ENCODE results near the gene EEF2KMT. TPM values are rescaled to one million over a fixed set of nuclear protein-coding genes. Genes with fewer than 3 reads are reported as not detected.

Gene EEF2KMT
- total RNA-seq, 5 donors from 2014 or later (not counting 1 experiment from before 2014, with no cell fraction given): 3.6 to 16.1 (median 11.7) TPM

GRCh38 chr16:5069048-5069447 lies 28.5 kb downstream of the EEF2KMT start:
- H3K36me3 Mint-ChIP-seq: no peaks in the 10 kb centered on the region

GRCh38 chr16:5066511-5066910 lies 31.1 kb downstream of the EEF2KMT start:
- CTCF ChIA-PET: no interaction called here
- peaks cover 9% of the 10 kb centered on the region in 3 donors for H3K4me1 Mint-ChIP-seq
- POLR2A ChIA-PET: no interaction called here
- H3K36me3 Mint-ChIP-seq: no peaks in the 10 kb centered on the region
- no peak for ATAC-seq (replicated peaks in 1 of 4)
- Histone ChIP-seq H3K27me3 (replicated peaks in 1 of 2; ENCODE audit: control insufficient read depth in 2 of 2, extremely low read depth in 1 of 2, insufficient read depth in 2 of 2, low read length in 1 of 2) (peaks cover 0 to 10% of the 10 kb centered on the region in 2 experiments), H3K27ac (ENCODE audit: low read length) (no peak overlapping the region), H3K9me3 (no peaks in the 10 kb centered on the region), H3K4me3 (ENCODE audit: control insufficient read depth in 1 of 2, extremely low read depth in 1 of 2, low read length in 1 of 2) (no peak overlapping the region), H3K36me3 (ENCODE audit: control insufficient read depth in 2 of 2, extremely low read depth in 1 of 2, insufficient read depth in 1 of 2, low read length in 1 of 2) (no peaks in the 10 kb centered on the region), H3K4me1 (ENCODE audit: control insufficient read depth in 1 of 2, extremely low read depth in 1 of 2, insufficient read depth in 2 of 2, low read length in 2 of 2) (peaks cover 4 to 8% of the 10 kb centered on the region in 2 experiments)
- H3K9me3 Mint-ChIP-seq: no peaks in the 10 kb centered on the region
- no peak overlapping the region for H3K27ac Mint-ChIP-seq
- WGBS (ENCODE audit: insufficient coverage): 100% methylated on average over 1 of the region's 6 CpGs
- H3K4me3 Mint-ChIP-seq: no peak overlapping the region
- DNase-seq: no peak
- H3K27me3 Mint-ChIP-seq: peaks cover 0 to 5% of the 10 kb centered on the region in 2 donors

More at GRCh38 chr16:5069048-5069447, 28.5 kb downstream of the EEF2KMT start:
- DNase-seq: no peak
- no peaks in the 10 kb centered on the region for H3K36me3 ChIP-seq (ENCODE audit: control insufficient read depth in 2 of 2, extremely low read depth in 1 of 2, insufficient read depth in 1 of 2, low read length in 1 of 2)
- no peak overlapping the region for H3K27ac Mint-ChIP-seq
- no peaks in the 10 kb centered on the region for H3K9me3 ChIP-seq
- H3K27ac ChIP-seq (ENCODE audit: low read length): no peak overlapping the region
- H3K27me3 ChIP-seq (replicated peaks in 1 of 2; ENCODE audit: control insufficient read depth in 2 of 2, extremely low read depth in 1 of 2, insufficient read depth in 2 of 2, low read length in 1 of 2): peaks cover 0 to 4% of the 10 kb centered on the region in 2 experiments
- ChIA-PET POLR2A (no interaction called here), CTCF (no interaction called here)
- 90% methylated on average over 4 of the region's 9 CpGs for WGBS (ENCODE audit: insufficient coverage)
- peaks cover 10 to 20% of the 10 kb centered on the region in 2 experiments for H3K4me1 ChIP-seq (ENCODE audit: control insufficient read depth in 1 of 2, extremely low read depth in 1 of 2, insufficient read depth in 2 of 2, low read length in 2 of 2)
- H3K4me1 Mint-ChIP-seq: peaks cover 26 to 29% (median 28%) of the 10 kb centered on the region in 3 donors
- H3K4me3 Mint-ChIP-seq: no peak overlapping the region
- no peak for ATAC-seq (replicated peaks in 1 of 4)
- no peak overlapping the region for H3K4me3 ChIP-seq (ENCODE audit: control insufficient read depth in 1 of 2, extremely low read depth in 1 of 2, low read length in 1 of 2)
- H3K9me3 Mint-ChIP-seq: no peaks in the 10 kb centered on the region
- H3K27me3 Mint-ChIP-seq: no peaks in the 10 kb centered on the region

- DNase-seq: no peak
- Histone ChIP-seq H3K27ac (ENCODE audit: low read length) (no peak within 1 kb of the TSS), H3K4me3 (ENCODE audit: control insufficient read depth in 1 of 2, extremely low read depth in 1 of 2, low read length in 1 of 2) (no peak within 1 kb of the TSS), H3K4me1 (ENCODE audit: control insufficient read depth in 1 of 2, extremely low read depth in 1 of 2, insufficient read depth in 2 of 2, low read length in 2 of 2) (peaks cover 0 to 1% of the 10 kb centered on the region in 2 experiments), H3K36me3 (ENCODE audit: control insufficient read depth in 2 of 2, extremely low read depth in 1 of 2, insufficient read depth in 1 of 2, low read length in 1 of 2) (no peaks in the 10 kb centered on the region), H3K9me3 (no peaks in the 10 kb centered on the region), H3K27me3 (replicated peaks in 1 of 2; ENCODE audit: control insufficient read depth in 2 of 2, extremely low read depth in 1 of 2, insufficient read depth in 2 of 2, low read length in 1 of 2) (peaks cover 0 to 10% of the 10 kb centered on the region in 2 experiments)
- peaks cover 2% of the 10 kb centered on the region in 3 donors for H3K4me1 Mint-ChIP-seq
- no peak within 1 kb of the TSS for H3K4me3 Mint-ChIP-seq
- no peak within 1 kb of the TSS for H3K27ac Mint-ChIP-seq
- ChIA-PET CTCF (no interaction called here), POLR2A (no interaction called here)
- no peaks in the 10 kb centered on the region for H3K36me3 Mint-ChIP-seq
- no peaks in the 10 kb centered on the region for H3K9me3 Mint-ChIP-seq
- 83% methylated on average over 8 of the region's 10 CpGs for WGBS (ENCODE audit: insufficient coverage)
- ATAC-seq (replicated peaks in 1 of 4): no peak
- peaks cover 0 to 5% of the 10 kb centered on the region in 2 donors for H3K27me3 Mint-ChIP-seq
These were observed 31.8 kb downstream of the EEF2KMT start, which contains the start of gene C16orf89 for GRCh38 chr16:5065813-5066212. TSS of gene C16orf89 (minus strand) at chr16:5065956. CDS start at chr16:5065908, 48 bp downstream.

- Mint-ChIP-seq H3K4me3 (no peak overlapping the region), H3K9me3 (no peaks in the 10 kb centered on the region), H3K27ac (no peak overlapping the region), H3K27me3 (peaks cover 0 to 5% of the 10 kb centered on the region in 2 donors), H3K36me3 (no peaks in the 10 kb centered on the region), H3K4me1 (no peaks in the 10 kb centered on the region)
- ChIA-PET CTCF (no interaction called here), POLR2A (no interaction called here)
- Histone ChIP-seq H3K27me3 (replicated peaks in 1 of 2; ENCODE audit: control insufficient read depth in 2 of 2, extremely low read depth in 1 of 2, insufficient read depth in 2 of 2, low read length in 1 of 2) (peaks cover 0 to 10% of the 10 kb centered on the region in 2 experiments), H3K36me3 (ENCODE audit: control insufficient read depth in 2 of 2, extremely low read depth in 1 of 2, insufficient read depth in 1 of 2, low read length in 1 of 2) (no peaks in the 10 kb centered on the region), H3K4me1 (ENCODE audit: control insufficient read depth in 1 of 2, extremely low read depth in 1 of 2, insufficient read depth in 2 of 2, low read length in 2 of 2) (no peaks in the 10 kb centered on the region), H3K4me3 (ENCODE audit: control insufficient read depth in 1 of 2, extremely low read depth in 1 of 2, low read length in 1 of 2) (no peak overlapping the region), H3K9me3 (no peaks in the 10 kb centered on the region), H3K27ac (ENCODE audit: low read length) (no peak overlapping the region)
- WGBS (ENCODE audit: insufficient coverage): 84% methylated on average over 5 of the region's 8 CpGs
- no peak for ATAC-seq (replicated peaks in 1 of 4)
- DNase-seq: no peak
These were observed 32.3 kb downstream of the EEF2KMT start for GRCh38 chr16:5065326-5065725.

GRCh38 chr16:5064915-5065314 lies 32.7 kb downstream of the EEF2KMT start:
- DNase-seq (no peak), ATAC-seq (replicated peaks in 1 of 4) (no peak)
- Mint-ChIP-seq H3K27ac (no peak overlapping the region), H3K27me3 (peaks cover 0 to 5% of the 10 kb centered on the region in 2 donors), H3K36me3 (no peaks in the 10 kb centered on the region), H3K9me3 (no peaks in the 10 kb centered on the region), H3K4me1 (no peaks in the 10 kb centered on the region), H3K4me3 (no peak overlapping the region)
- H3K9me3 ChIP-seq: no peaks in the 10 kb centered on the region
- H3K36me3 ChIP-seq (ENCODE audit: control insufficient read depth in 2 of 2, extremely low read depth in 1 of 2, insufficient read depth in 1 of 2, low read length in 1 of 2): no peaks in the 10 kb centered on the region
- CTCF ChIA-PET: no interaction called here
- 94% methylated on average over 5 of the region's 7 CpGs for WGBS (ENCODE audit: insufficient coverage)
- H3K27me3 ChIP-seq (replicated peaks in 1 of 2; ENCODE audit: control insufficient read depth in 2 of 2, extremely low read depth in 1 of 2, insufficient read depth in 2 of 2, low read length in 1 of 2): peaks cover 0 to 10% of the 10 kb centered on the region in 2 experiments
- H3K4me1 ChIP-seq (ENCODE audit: control insufficient read depth in 1 of 2, extremely low read depth in 1 of 2, insufficient read depth in 2 of 2, low read length in 2 of 2): no peaks in the 10 kb centered on the region
- no peak overlapping the region for H3K4me3 ChIP-seq (ENCODE audit: control insufficient read depth in 1 of 2, extremely low read depth in 1 of 2, low read length in 1 of 2)
- H3K27ac ChIP-seq (ENCODE audit: low read length): no peak overlapping the region
- POLR2A ChIA-PET: no interaction called here

GRCh38 chr16:5062790-5063765 lies 34.5 kb downstream of the EEF2KMT start:
- no peaks in the 10 kb centered on the region for H3K9me3 Mint-ChIP-seq
- peaks cover 0 to 5% of the 10 kb centered on the region in 2 donors for H3K27me3 Mint-ChIP-seq
- Histone ChIP-seq H3K27ac (ENCODE audit: low read length) (no peak overlapping the region), H3K36me3 (ENCODE audit: control insufficient read depth in 2 of 2, extremely low read depth in 1 of 2, insufficient read depth in 1 of 2, low read length in 1 of 2) (no peaks in the 10 kb centered on the region), H3K9me3 (no peaks in the 10 kb centered on the region), H3K4me3 (ENCODE audit: control insufficient read depth in 1 of 2, extremely low read depth in 1 of 2, low read length in 1 of 2) (no peak overlapping the region), H3K27me3 (replicated peaks in 1 of 2; ENCODE audit: control insufficient read depth in 2 of 2, extremely low read depth in 1 of 2, insufficient read depth in 2 of 2, low read length in 1 of 2) (peaks cover 0 to 10% of the 10 kb centered on the region in 2 experiments), H3K4me1 (ENCODE audit: control insufficient read depth in 1 of 2, extremely low read depth in 1 of 2, insufficient read depth in 2 of 2, low read length in 2 of 2) (no peaks in the 10 kb centered on the region)
- WGBS (ENCODE audit: insufficient coverage): 89% methylated on average over 13 of the region's 19 CpGs
- no peak overlapping the region for H3K4me3 Mint-ChIP-seq
- H3K4me1 Mint-ChIP-seq: no peaks in the 10 kb centered on the region
- CTCF ChIA-PET: interaction anchor here in 1 of 2 donors (0.6 kb wide), 1 partner anchor 11 kb away, joined by 3 read pairs; no protein-coding TSS in a partner anchor
- POLR2A ChIA-PET: no interaction called here
- H3K27ac Mint-ChIP-seq: no peak overlapping the region
- no peak for ATAC-seq (replicated peaks in 1 of 4)
- no peaks in the 10 kb centered on the region for H3K36me3 Mint-ChIP-seq
- DNase-seq: no peak
